BE2C (cell line): ENCODE data around the gene ADRA2B.

Source experiments
- DNase-seq: peaks from one replicate; pipeline ENCODE4 v3.0.0-alpha.2; 2020
- H3K27me3 ChIP-seq: fragments of 250-450 bp; sonication (Bioruptor Pico); 2 replicates; pipeline ENCODE4 v1.5.1; 2020; ENCODE audit warnings: mild to moderate bottlenecking
- H3K36me3 ChIP-seq: fragments of 250-450 bp; sonication (Bioruptor Pico); 2 replicates; pipeline ENCODE4 v1.5.1; 2020; ENCODE audit warnings: mild to moderate bottlenecking
- H3K4me1 ChIP-seq: fragments of 250-450 bp; sonication (Bioruptor Pico); 2 replicates; pipeline ENCODE4 v1.5.1; 2020
- H3K4me3 ChIP-seq: 2 replicates; pipeline ENCODE4 v1.5.1; 2011; ENCODE audit warnings: low read depth, low read length
- H3K9me3 ChIP-seq: fragments of 250-450 bp; sonication (Bioruptor Pico); 2 replicates; pipeline ENCODE4 v1.5.1; 2020
- TF ChIP-seq, protein P1 (sequence below): IDR thresholded peaks from 2 replicates; pipeline ENCODE4 v1.5.1; 2012; ENCODE audit warnings: mild to moderate bottlenecking, low read depth, low read length

The ADRA2B gene

DNA sequence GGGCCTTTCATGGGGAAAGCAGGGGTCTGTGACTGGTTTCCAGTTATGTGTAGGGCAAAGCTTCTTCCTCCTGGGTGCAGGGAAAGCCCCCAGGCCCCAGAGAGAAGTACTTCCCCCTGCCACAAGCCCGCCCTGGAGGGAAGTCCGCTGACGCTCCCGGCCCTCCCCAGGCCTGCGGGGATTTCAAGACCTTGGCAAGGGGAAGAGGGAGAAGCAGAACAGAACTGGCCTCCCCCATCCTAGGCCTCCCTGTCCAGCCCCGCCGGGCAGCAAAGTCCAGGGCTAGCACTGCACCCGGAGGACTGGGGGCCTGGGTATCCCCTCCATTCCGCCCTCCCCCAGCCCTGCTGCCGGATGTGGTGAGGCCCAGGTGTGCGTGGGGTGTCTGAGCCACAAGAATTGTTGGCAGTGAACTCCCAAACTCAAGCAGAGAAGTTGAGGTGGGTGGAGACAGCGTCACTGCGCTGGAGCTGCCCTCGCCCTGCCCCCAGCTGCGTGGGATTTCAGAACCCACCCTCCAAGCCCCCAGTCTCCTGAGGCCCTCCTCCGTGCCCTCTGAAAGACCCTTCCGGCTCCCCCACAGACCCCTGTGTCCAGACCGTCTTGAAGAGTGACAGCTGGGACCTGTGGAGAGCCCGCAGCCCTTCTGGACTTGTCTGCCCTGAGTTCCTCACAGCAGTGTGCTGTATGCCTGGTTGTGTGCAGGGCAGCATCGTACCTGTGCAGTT is 29.9 kb upstream of the ADRA2B start:
- TF ChIP-seq, protein P1, sequence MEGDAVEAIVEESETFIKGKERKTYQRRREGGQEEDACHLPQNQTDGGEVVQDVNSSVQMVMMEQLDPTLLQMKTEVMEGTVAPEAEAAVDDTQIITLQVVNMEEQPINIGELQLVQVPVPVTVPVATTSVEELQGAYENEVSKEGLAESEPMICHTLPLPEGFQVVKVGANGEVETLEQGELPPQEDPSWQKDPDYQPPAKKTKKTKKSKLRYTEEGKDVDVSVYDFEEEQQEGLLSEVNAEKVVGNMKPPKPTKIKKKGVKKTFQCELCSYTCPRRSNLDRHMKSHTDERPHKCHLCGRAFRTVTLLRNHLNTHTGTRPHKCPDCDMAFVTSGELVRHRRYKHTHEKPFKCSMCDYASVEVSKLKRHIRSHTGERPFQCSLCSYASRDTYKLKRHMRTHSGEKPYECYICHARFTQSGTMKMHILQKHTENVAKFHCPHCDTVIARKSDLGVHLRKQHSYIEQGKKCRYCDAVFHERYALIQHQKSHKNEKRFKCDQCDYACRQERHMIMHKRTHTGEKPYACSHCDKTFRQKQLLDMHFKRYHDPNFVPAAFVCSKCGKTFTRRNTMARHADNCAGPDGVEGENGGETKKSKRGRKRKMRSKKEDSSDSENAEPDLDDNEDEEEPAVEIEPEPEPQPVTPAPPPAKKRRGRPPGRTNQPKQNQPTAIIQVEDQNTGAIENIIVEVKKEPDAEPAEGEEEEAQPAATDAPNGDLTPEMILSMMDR, result no peak
- H3K4me1 ChIP-seq, result peaks cover 23% of the 10 kb centered on the region
- no peaks in the 10 kb centered on the region for H3K9me3 ChIP-seq
- no peak overlapping the region for H3K4me3 ChIP-seq
- H3K36me3 ChIP-seq, result no peaks in the 10 kb centered on the region
- DNase-seq, result no peak
- no peaks in the 10 kb centered on the region for H3K27me3 ChIP-seq

DNA sequence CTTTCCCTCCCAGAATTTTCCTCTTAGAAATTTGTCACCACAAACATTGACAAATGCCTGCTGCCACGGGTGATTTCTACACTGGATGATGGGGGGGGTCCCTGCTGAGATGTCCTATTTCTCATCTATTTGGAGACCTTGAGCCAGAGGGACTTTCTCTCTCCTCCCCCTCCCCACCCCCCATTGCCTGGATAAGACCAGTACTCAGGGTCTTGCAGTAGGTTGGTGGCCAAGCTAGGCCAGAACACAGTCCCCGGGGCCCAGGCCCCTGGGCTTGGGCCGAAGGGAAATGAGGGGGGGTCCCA is 29.4 kb upstream of the ADRA2B start:
- H3K9me3 ChIP-seq, result no peaks in the 10 kb centered on the region
- no peaks in the 10 kb centered on the region for H3K36me3 ChIP-seq
- peaks cover 23% of the 10 kb centered on the region for H3K4me1 ChIP-seq
- no peak overlapping the region for H3K4me3 ChIP-seq
- TF ChIP-seq, protein P1, result no peak
- DNase-seq, result no peak
- no peaks in the 10 kb centered on the region for H3K27me3 ChIP-seq

DNA sequence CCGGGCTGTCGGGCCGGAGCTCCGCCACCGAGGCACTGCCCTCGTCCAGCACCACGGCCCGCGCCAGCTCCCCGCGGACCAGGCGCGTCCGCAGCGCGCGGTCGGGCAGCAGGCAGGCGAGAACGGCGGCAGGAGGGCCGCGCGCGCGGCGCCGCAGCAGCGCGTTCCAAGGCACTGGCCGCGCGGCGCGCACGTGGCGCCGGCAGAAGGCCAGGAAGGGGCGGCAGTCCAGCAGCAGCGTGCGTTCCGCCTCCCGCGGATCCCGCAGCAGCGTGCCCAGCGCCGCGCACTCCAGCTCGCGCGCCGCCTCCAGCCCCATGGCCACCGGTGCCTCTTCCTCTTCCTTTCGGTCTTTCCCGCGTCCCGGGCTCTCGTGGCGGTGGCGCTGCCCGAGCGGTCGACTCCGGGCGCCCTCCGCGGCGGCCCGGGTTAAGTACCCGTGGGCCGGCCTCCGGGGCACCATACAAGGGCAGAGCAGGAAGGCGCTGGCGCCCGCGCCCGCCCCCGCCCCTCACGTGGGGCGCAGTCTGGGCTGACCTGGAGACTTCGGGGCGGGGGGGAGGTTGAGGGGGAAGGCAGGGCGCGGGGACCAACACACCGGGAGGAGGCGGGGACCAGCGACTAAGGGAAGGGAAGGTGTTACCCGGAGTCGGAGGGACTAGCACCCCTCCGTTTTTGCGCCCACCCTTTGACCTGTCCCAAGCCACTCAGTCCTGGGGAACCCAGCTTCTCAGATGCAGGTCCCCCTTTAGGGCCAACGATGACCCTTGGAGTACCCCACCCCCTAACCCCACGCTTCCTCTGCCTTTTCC is 28.9 kb upstream of the ADRA2B start, which contains the start of gene DUSP2:
TSS of gene DUSP2 (minus strand) at position 405 of the 812 bp plus-strand sequence. CDS start at position 319, 86 bp downstream.
- H3K4me1 ChIP-seq, result peaks cover 23% of the 10 kb centered on the region
- H3K4me3 ChIP-seq, result no peak within 1 kb of the TSS
- H3K27me3 ChIP-seq, result no peaks in the 10 kb centered on the region
- DNase-seq, result no peak
- H3K9me3 ChIP-seq, result no peaks in the 10 kb centered on the region
- H3K36me3 ChIP-seq, result no peaks in the 10 kb centered on the region
- TF ChIP-seq, protein P1, result no peak

DNA sequence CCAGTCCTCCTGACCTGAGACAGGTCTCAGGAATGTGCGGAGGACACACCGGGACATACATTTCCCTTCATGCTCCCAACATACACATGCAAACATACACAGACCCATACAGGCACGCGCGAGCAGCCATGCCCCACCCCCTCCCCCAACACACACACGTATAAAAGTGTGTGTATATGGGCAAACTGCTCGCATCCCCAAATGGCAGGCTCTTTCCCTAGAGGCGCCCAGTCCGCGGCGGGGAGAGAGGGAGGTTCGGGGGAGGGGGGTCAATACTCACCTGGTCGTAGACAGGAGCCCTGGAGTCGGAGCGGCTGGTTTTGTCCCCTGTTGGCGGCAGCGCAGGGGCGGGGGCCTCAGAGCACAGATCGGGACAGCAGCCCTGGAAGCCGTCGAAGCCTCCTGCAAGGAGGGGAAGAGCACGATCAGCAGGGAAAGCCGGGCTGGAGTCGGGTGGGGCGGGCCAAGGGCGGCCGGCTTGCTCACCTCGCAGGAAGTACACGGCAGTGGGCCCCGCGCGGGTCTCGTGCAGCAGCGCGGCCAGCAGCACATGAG is 28.2 kb upstream of the ADRA2B start:
- Histone ChIP-seq H3K4me1 (peaks cover 23% of the 10 kb centered on the region), H3K4me3 (no peak overlapping the region), H3K36me3 (no peaks in the 10 kb centered on the region), H3K9me3 (no peaks in the 10 kb centered on the region), H3K27me3 (no peaks in the 10 kb centered on the region)
- DNase-seq, result no peak
- TF ChIP-seq, protein P1, result no peak

DNA sequence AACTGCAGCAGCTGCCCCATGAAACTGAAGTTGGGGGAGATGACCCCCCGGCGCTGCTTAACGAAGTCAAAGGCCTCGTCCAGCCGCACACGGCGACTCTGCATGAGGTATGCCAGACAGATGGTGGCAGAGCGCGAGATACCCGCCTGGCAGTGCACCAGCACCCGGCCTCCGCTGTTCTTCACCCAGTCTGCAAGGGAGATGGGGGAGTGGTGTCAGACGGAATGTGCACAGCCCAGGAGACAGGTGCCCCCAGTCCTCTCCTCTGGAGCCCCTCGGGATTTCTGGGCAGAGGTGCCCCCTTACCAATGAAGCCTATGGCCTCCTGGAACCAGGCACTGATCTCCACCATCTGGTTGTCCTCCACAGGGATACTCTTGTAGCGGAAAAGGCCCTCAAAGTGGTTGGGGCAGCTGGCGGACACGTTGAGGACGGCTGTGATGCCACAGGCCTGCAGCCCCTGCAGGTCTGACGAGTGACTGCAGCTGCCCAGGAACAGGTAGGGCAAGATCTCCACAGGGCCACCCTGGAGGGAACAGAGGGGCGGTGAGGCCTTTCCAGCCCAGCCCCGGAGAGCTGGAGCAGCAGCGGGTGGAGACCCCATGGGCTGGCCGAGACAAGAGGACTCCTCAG is 27.6 kb upstream of the ADRA2B start:
- Histone ChIP-seq H3K9me3 (no peaks in the 10 kb centered on the region), H3K27me3 (no peaks in the 10 kb centered on the region), H3K4me1 (peaks cover 21% of the 10 kb centered on the region), H3K36me3 (no peaks in the 10 kb centered on the region), H3K4me3 (no peak overlapping the region)
- TF ChIP-seq, protein P1, result no peak
- no peak for DNase-seq
